GM10847 (cell line): ENCODE results near the gene RPL38.

Experiments used
- POLR2A ChIP-seq: IDR thresholded peaks from 2 replicates; pipeline ENCODE4 v1.6.1; 2011; ENCODE audit not compliant: insufficient read length; ENCODE audit errors: extremely low read depth

The RPL38 gene

GRCh38 chr17:74197801-74198200, 5.7 kb upstream of the RPL38 start:
- TF ChIP-seq POLR2A: no peak

- TF ChIP-seq POLR2A: no peak
Observed at GRCh38 chr17:74198694-74199093, 4.8 kb upstream of the RPL38 start.

GRCh38 chr17:74199306-74200092, 4.0 kb upstream of the RPL38 start:
- no peak for TF ChIP-seq POLR2A

- no peak for TF ChIP-seq POLR2A
Observed at GRCh38 chr17:74200112-74200511, 3.4 kb upstream of the RPL38 start.

GRCh38 chr17:74201250-74201649, 2.2 kb upstream of the RPL38 start:
- TF ChIP-seq POLR2A: no peak

GRCh38 chr17:74201948-74202347, 1.5 kb upstream of the RPL38 start:
- no peak for TF ChIP-seq POLR2A

- no peak for TF ChIP-seq POLR2A
Observed at GRCh38 chr17:74202938-74203337, 540 bp upstream of the RPL38 start.

- no peak for TF ChIP-seq POLR2A
Observed at GRCh38 chr17:74204474-74204873, 996 bp downstream of the RPL38 start.

GRCh38 chr17:74205274-74205673, 1.8 kb downstream of the RPL38 start:
- no peak for TF ChIP-seq POLR2A

GRCh38 chr17:74206332-74206818, 2.9 kb downstream of the RPL38 start:
- TF ChIP-seq POLR2A: no peak

- TF ChIP-seq POLR2A: no peak
Observed at GRCh38 chr17:74210191-74211140, 7.0 kb downstream of the RPL38 start.

- no peak for TF ChIP-seq POLR2A
Observed at GRCh38 chr17:74211141-74211911, 7.8 kb downstream of the RPL38 start.

- no peak for TF ChIP-seq POLR2A
Observed at GRCh38 chr17:74211912-74212208, 8.4 kb downstream of the RPL38 start.

GRCh38 chr17:74212209-74212912, 8.9 kb downstream of the RPL38 start:
- no peak for TF ChIP-seq POLR2A

GRCh38 chr17:74212913-74213791, 9.7 kb downstream of the RPL38 start, which contains the start of gene TTYH2:
Gene TTYH2, plus strand, starts transcription at chr17:74213571. Its CDS starts 17 bp downstream, at chr17:74213588.
- peak; percentile 32 for TF ChIP-seq POLR2A
